ENCODE results near the gene FBXL13. TPM values are rescaled to one million over a fixed set of nuclear protein-coding genes. Genes with fewer than 3 reads are reported as not detected.

The FBXL13 gene
- total RNA-seq, 2 donors from 2014 or later = 0.56 to 0.71 TPM

GRCh38 chr7:102943423-102944169, 131.0 kb downstream of the FBXL13 start:
- ATAC-seq = no peak
- Mint-ChIP-seq H3K9me3 (no peaks in the 10 kb centered on the region), H3K27ac (no peak overlapping the region), H3K36me3 (no peaks in the 10 kb centered on the region)
- DNase-seq (ENCODE audit: low spot score in 2 of 2) = no peak

DNA sequence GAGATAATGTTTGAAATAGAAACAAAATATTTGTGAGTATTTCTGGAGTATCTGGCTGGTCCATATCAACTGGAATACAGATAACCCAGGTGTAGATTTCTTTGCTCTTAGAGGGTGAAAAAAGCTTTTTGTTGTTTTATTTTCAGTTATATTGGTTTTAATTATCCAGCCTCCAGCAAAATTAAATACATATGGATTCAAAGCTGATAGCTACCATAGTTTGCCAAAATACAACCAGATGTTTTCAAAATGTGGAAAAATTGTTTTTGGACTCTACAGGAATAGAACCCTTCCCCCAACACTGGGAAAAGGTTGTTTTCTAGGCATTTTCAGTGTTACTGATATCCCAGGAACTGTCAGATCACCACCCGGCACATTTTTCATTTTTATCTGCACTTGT, 131.7 kb downstream of the FBXL13 start:
- no peak overlapping the region for H3K27ac Mint-ChIP-seq
- H3K36me3 Mint-ChIP-seq = no peaks in the 10 kb centered on the region
- no peaks in the 10 kb centered on the region for H3K9me3 Mint-ChIP-seq
- DNase-seq (ENCODE audit: low spot score in 2 of 2) (no peak), ATAC-seq (no peak)

- no peaks in the 10 kb centered on the region for H3K36me3 Mint-ChIP-seq
- DNase-seq (ENCODE audit: low spot score in 2 of 2) (no peak), ATAC-seq (no peak)
- H3K9me3 Mint-ChIP-seq = no peaks in the 10 kb centered on the region
- H3K27ac Mint-ChIP-seq = no peak overlapping the region
Measured at GRCh38 chr7:102942181-102942866, 132.3 kb downstream of the FBXL13 start.

DNA sequence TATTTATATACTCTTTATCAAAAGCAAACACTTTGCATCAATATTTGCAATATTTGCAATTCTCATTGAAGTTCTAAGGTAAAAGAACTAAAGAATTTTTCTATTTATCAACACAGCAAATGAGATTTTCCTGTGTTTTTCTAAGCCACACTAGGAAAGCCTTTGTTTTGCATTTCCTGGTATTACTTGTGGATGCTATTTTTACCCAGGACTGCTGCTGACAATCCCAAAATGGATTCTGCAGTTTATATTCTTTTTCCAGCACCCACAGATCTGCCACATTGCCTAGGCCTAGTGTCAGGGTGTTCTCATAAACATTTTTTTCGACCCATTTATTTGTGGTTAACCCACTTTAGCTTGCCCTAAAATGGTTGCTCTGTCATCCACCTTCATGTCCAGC, 135.9 kb downstream of the FBXL13 start:
- Mint-ChIP-seq H3K9me3 (no peaks in the 10 kb centered on the region), H3K27ac (no peak overlapping the region), H3K36me3 (no peaks in the 10 kb centered on the region)
- DNase-seq (ENCODE audit: low spot score in 2 of 2) (no peak), ATAC-seq (no peak)

DNA sequence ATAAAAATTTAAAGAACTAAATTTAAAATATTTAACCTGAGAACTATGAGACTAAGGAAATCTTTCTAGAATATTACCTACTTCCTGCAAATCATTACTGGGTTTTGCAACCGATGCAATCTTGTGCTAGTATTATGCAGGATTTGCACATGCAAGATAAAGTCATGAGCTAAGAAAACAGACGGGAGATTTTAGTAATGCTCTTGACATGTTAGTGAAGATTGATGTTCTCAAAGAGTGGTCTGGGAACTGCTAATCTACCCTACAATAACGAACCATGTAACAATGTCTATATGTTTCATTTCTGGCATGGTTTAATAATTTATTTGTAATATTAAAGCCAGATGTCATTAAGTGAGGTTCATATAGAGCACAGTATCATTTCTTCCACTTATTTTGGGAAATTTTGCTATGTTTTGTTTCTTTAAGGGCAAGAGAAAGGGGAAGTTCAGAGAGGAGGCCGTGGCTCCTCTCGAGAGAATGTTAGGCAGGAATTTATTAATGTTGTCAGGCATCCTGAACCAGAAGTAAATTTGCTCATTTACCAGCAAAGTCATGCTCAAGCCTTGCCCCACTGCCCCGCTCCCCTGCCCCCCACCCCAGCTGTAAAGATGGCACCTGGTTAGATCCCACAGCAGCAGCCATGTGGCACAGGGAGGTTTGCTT, 139.0 kb downstream of the FBXL13 start:
- ATAC-seq (no peak), DNase-seq (ENCODE audit: low spot score in 2 of 2) (no peak)
- H3K9me3 Mint-ChIP-seq = no peaks in the 10 kb centered on the region
- no peak overlapping the region for H3K27ac Mint-ChIP-seq
- no peaks in the 10 kb centered on the region for H3K36me3 Mint-ChIP-seq

GRCh38 chr7:102934701-102935100, 139.9 kb downstream of the FBXL13 start:
- DNase-seq (ENCODE audit: low spot score in 2 of 2) = no peak
- no peaks in the 10 kb centered on the region for H3K9me3 Mint-ChIP-seq
- no peak overlapping the region for H3K27ac Mint-ChIP-seq
- no peak for ATAC-seq
- H3K36me3 Mint-ChIP-seq = no peaks in the 10 kb centered on the region

GRCh38 chr7:102934239-102934638, 140.4 kb downstream of the FBXL13 start:
- H3K9me3 Mint-ChIP-seq = no peaks in the 10 kb centered on the region
- no peak overlapping the region for H3K27ac Mint-ChIP-seq
- DNase-seq (ENCODE audit: low spot score in 2 of 2) = no peak
- no peak for ATAC-seq
- H3K36me3 Mint-ChIP-seq = no peaks in the 10 kb centered on the region

- no peak for ATAC-seq
- Mint-ChIP-seq H3K36me3 (no peaks in the 10 kb centered on the region), H3K27ac (no peak overlapping the region), H3K9me3 (no peaks in the 10 kb centered on the region)
- no peak for DNase-seq (ENCODE audit: low spot score in 2 of 2)
Measured at GRCh38 chr7:102933763-102934162, 140.8 kb downstream of the FBXL13 start.

GRCh38 chr7:102931757-102932156, 142.8 kb downstream of the FBXL13 start:
- DNase-seq (ENCODE audit: low spot score in 2 of 2) = no peak
- H3K36me3 Mint-ChIP-seq = no peaks in the 10 kb centered on the region
- ATAC-seq = no peak
- H3K9me3 Mint-ChIP-seq = no peaks in the 10 kb centered on the region
- no peak overlapping the region for H3K27ac Mint-ChIP-seq

GRCh38 chr7:102927312-102927933, 147.2 kb downstream of the FBXL13 start:
- no peaks in the 10 kb centered on the region for H3K36me3 Mint-ChIP-seq
- no peak overlapping the region for H3K27ac Mint-ChIP-seq
- ATAC-seq = no peak
- H3K9me3 Mint-ChIP-seq = no peaks in the 10 kb centered on the region
- DNase-seq (ENCODE audit: low spot score in 2 of 2) = no peak

- no peaks in the 10 kb centered on the region for H3K9me3 Mint-ChIP-seq
- H3K27ac Mint-ChIP-seq = no peak overlapping the region
- DNase-seq (ENCODE audit: low spot score in 2 of 2) (no peak), ATAC-seq (no peak)
- no peaks in the 10 kb centered on the region for H3K36me3 Mint-ChIP-seq
Measured at GRCh38 chr7:102926783-102927140, 147.8 kb downstream of the FBXL13 start.

GRCh38 chr7:102925976-102926782, 148.4 kb downstream of the FBXL13 start:
- Mint-ChIP-seq H3K36me3 (no peaks in the 10 kb centered on the region), H3K27ac (no peak overlapping the region), H3K9me3 (no peaks in the 10 kb centered on the region)
- DNase-seq (ENCODE audit: low spot score in 2 of 2) = no peak
- no peak for ATAC-seq

GRCh38 chr7:102918845-102919244, 155.8 kb downstream of the FBXL13 start:
- no peaks in the 10 kb centered on the region for H3K9me3 Mint-ChIP-seq
- H3K27ac Mint-ChIP-seq = no peak overlapping the region
- no peaks in the 10 kb centered on the region for H3K36me3 Mint-ChIP-seq
- DNase-seq (ENCODE audit: low spot score in 2 of 2) = no peak
- ATAC-seq = no peak

DNA sequence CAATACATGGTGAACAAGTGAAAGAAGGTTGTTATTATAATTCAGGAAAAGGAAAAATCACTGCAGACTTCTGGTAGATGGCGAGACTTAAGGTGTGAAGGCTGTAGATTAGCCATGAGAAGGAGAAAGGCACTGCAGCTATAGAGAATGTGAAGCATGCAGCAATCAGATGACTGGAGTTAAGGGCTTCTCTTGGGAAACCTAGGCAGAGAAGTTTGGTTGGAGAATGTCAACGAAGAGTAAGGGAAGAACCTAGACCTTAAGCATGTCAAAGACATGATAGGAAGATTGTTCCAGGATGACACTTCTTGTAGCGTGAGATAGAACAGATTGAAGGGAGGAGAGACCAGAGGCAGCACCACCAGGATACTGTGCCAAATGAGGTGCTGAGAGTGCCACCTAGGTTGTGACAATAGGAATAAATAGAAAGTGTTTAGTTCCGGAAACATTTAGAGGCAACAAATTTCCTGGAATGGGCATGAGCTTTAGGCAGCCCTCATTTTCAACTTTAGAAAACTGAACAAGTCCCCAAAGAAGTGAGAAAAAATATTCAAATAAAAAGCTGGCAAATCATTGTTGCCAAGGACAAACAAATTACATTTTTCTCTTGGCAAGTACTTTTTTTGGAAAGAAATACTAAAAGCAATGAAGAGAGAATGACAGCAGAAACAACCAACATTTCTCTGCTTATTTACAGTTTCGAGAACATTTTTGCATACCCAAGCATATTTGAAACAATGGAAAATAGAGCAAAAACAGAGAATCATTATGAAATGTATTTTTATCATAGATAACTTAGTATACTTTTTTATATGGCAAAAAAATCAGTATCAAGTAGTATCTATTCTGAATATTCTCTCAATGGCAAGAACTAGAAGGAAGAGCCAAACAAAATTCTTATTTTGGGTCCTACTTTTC, 156.9 kb downstream of the FBXL13 start:
- DNase-seq (ENCODE audit: low spot score in 2 of 2) (no peak), ATAC-seq (no peak)
- Mint-ChIP-seq H3K27ac (no peak overlapping the region), H3K9me3 (no peaks in the 10 kb centered on the region), H3K36me3 (no peaks in the 10 kb centered on the region)

DNA sequence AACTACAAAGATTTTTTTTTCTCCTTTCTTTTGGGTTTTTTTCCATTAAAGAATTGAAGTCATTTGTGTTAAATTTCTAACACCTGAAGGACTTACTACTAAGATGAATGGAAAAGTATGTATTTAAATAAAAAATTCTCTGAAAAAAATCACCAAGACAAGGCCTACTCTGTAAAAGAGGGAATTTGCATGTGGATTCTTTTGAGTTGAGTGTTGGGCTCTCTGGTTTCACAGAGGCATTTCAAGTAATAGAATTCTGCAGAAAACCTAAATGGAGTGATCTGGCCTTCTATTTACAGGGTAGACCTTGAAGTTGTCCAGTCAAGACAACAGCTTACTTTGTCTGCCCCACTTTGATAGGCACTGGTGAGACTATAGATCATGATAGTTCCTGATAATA, 157.7 kb downstream of the FBXL13 start:
- ATAC-seq = no peak

GRCh38 chr7:102916426-102916825, 158.2 kb downstream of the FBXL13 start:
- Mint-ChIP-seq H3K36me3 (no peaks in the 10 kb centered on the region), H3K27ac (no peak overlapping the region), H3K9me3 (no peaks in the 10 kb centered on the region)
- ATAC-seq (no peak), DNase-seq (ENCODE audit: low spot score in 2 of 2) (no peak)

More for the DNA sequence above, 157.7 kb downstream of the FBXL13 start:
- no peaks in the 10 kb centered on the region for H3K9me3 Mint-ChIP-seq
- DNase-seq (ENCODE audit: low spot score in 2 of 2) = no peak
- H3K36me3 Mint-ChIP-seq = no peaks in the 10 kb centered on the region
- H3K27ac Mint-ChIP-seq = no peak overlapping the region

All from activated naive CD4-positive, alpha-beta T cell treated with anti-CD3 and anti-CD28 coated beads, Interleukin-2, amount 50 U/mL, for 72 hours (primary cell).